MCF 10A (cell line): Measurements from ENCODE around the gene TMEM17. TPM values are rescaled to one million over a fixed set of nuclear protein-coding genes. Genes with fewer than 3 reads are reported as not detected.

Source experiments
- BruUV-seq: library from RNA; stranded (reverse); fragments of 400-500 nt; replicated peaks from 2 replicates; lab custom pipeline; 2021; lab: Mats Ljungman, UMichigan
- CTCF ChIA-PET: fragments of 300-600 bp; sonication (Branson Sonifier 250); formaldehyde crosslinking; extraction: SDS; loops from one replicate; lab custom pipeline; 2021; ENCODE audit warnings: antibody characterized with exemption, inconsistent platforms; lab: Yijun Ruan, JAX
- POLR2A ChIA-PET: fragments of 300-600, 350-650 bp; sonication (Branson Sonifier 250); formaldehyde crosslinking; extraction: SDS; loops from one replicate; lab custom pipeline; 2020; ENCODE audit warnings: antibody characterized with exemption, inconsistent platforms; lab: Yijun Ruan, JAX
- DNase-seq: peaks from one replicate; pipeline ENCODE4 v3.0.0-alpha.2; 2018; ENCODE audit not compliant: unreplicated experiment
- H3K27ac Mint-ChIP-seq: one replicate; pipeline ENCODE4 v1.8.0; 2022; ENCODE audit warnings: mild to moderate bottlenecking, low read depth, mixed read lengths; ENCODE audit not compliant: unreplicated experiment
- H3K27me3 Mint-ChIP-seq: one replicate; pipeline ENCODE4 v1.8.0; 2022; ENCODE audit warnings: mixed read lengths; ENCODE audit not compliant: insufficient read depth, unreplicated experiment
- H3K36me3 Mint-ChIP-seq: one replicate; pipeline ENCODE4 v1.8.0; 2022; ENCODE audit warnings: mild to moderate bottlenecking, moderate library complexity, mixed read lengths; ENCODE audit not compliant: insufficient read depth, unreplicated experiment
- H3K4me1 Mint-ChIP-seq: one replicate; pipeline ENCODE4 v1.8.0; 2022; ENCODE audit warnings: mixed read lengths; ENCODE audit not compliant: insufficient read depth, unreplicated experiment
- H3K4me3 Mint-ChIP-seq: one replicate; pipeline ENCODE4 v1.8.0; 2022; ENCODE audit warnings: mild to moderate bottlenecking, moderate library complexity, mixed read lengths; ENCODE audit not compliant: unreplicated experiment
- H3K9me3 Mint-ChIP-seq: one replicate; pipeline ENCODE4 v1.8.0; 2022; ENCODE audit warnings: mixed read lengths; ENCODE audit not compliant: unreplicated experiment
- intact Hi-C: fragments of 100-400 bp; cut with micrococcal nuclease; formaldehyde crosslinking; loops from 2 replicates; pipeline ENCODE4 v1.14.1; 2022
- total RNA-seq: library from RNA; stranded (reverse); gene quantifications from 2 replicates; pipeline ENCODE4 v1.2.3, GENCODE V29; 2022
- TF ChIP-seq, protein P1 (sequence below): fragments of 200-600 bp; IDR thresholded peaks from one replicate; pipeline ENCODE4 v1.8.0; 2022; ENCODE audit warnings: antibody characterized with exemption, mild to moderate bottlenecking; ENCODE audit not compliant: unreplicated experiment

The TMEM17 gene
- total RNA-seq, 1 experiment from 2014 or later: 2.6 TPM

DNA sequence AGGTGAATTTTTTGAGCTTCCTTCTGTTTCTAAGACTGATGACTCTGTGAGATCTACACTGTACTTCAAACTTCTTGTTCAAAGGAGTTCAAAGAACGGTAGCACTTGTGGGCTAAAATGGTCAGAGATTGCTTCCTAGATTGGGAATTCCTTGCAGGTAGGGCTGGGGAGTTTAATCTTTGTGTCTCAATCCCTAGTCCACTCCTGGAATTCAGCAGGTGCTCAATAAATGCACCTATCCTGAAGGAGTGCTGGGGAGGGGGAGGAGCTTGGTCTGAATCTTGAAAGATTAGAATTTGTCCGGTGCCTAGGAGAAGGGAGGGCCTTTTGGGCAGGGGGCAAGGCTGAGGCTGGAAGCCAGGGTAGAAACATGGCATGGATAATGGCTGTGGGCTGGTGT lies 34.6 kb downstream of the TMEM17 start:
- POLR2A ChIA-PET: interaction anchor here (1.4 kb wide), 1 partner anchor 14 kb away, joined by 4 read pairs; no protein-coding TSS in a partner anchor
- peak overlapping the region; percentile 28 for H3K27ac Mint-ChIP-seq
- TF ChIP-seq, protein P1, sequence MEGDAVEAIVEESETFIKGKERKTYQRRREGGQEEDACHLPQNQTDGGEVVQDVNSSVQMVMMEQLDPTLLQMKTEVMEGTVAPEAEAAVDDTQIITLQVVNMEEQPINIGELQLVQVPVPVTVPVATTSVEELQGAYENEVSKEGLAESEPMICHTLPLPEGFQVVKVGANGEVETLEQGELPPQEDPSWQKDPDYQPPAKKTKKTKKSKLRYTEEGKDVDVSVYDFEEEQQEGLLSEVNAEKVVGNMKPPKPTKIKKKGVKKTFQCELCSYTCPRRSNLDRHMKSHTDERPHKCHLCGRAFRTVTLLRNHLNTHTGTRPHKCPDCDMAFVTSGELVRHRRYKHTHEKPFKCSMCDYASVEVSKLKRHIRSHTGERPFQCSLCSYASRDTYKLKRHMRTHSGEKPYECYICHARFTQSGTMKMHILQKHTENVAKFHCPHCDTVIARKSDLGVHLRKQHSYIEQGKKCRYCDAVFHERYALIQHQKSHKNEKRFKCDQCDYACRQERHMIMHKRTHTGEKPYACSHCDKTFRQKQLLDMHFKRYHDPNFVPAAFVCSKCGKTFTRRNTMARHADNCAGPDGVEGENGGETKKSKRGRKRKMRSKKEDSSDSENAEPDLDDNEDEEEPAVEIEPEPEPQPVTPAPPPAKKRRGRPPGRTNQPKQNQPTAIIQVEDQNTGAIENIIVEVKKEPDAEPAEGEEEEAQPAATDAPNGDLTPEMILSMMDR: no peak
- H3K36me3 Mint-ChIP-seq: no peaks in the 10 kb centered on the region
- no peaks in the 10 kb centered on the region for H3K27me3 Mint-ChIP-seq
- CTCF ChIA-PET: interaction anchor here (0.6 to 2.1 kb wide), 3 partner anchors 14 to 183 kb away, joined by 3 to 15 read pairs (median 3); no protein-coding TSS in a partner anchor
- peaks cover 8% of the 10 kb centered on the region for H3K4me1 Mint-ChIP-seq
- H3K9me3 Mint-ChIP-seq: no peaks in the 10 kb centered on the region
- intact Hi-C loops: no loop called here
- DNase-seq: no peak
- BruUV-seq: no TSS peak
- H3K4me3 Mint-ChIP-seq: no peak overlapping the region

DNA sequence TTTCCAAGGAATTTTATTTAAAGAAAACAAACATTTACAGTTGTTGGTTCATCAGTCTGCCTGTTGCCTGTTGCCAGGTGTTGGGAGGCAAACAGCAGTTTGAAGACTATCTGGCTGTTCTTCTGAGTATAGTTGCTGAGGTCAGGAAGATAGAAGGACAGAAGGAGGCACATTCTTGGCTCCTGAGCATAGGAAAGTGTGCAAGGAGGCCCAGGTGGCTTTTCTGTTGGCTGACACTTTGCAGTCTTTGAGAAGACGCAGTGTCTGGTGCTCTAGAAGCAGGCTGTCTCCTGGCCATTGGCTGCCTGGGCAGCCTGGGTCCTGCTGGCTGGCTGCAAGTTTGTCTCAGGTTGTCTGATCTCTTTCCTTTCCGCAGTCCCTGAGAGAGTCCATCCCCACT lies 36.4 kb downstream of the TMEM17 start:
- DNase-seq: no peak
- ChIA-PET POLR2A (no interaction called here), CTCF (interaction anchor here (2.1 kb wide), 1 partner anchor 12 kb away, joined by 15 read pairs; no protein-coding TSS in a partner anchor)
- Mint-ChIP-seq H3K4me3 (no peak overlapping the region), H3K27ac (no peak overlapping the region), H3K9me3 (no peaks in the 10 kb centered on the region), H3K4me1 (peaks cover 8% of the 10 kb centered on the region), H3K36me3 (no peaks in the 10 kb centered on the region), H3K27me3 (no peaks in the 10 kb centered on the region)
- no TSS peak for BruUV-seq
- intact Hi-C loops: no loop called here
- TF ChIP-seq, protein P1: no peak

DNA sequence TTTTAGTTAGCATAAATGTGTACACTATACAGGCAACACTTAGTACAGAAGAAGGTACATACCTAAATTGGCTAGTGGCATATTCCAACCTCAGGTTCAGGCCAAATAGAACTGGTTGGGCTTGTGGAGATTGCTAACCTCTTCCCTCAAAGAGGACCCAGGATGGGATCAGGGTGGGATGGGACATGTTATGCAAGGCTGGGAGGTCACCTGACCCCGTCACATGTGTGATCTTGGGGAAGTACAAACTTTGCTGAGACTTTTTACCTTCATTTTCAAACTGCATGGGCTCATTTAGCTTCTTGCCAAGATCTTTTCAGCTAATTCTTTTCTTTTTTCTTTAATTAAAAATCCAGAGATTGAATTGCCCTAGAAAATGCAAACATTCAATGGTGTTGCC lies 36.9 kb downstream of the TMEM17 start:
- Mint-ChIP-seq H3K36me3 (no peaks in the 10 kb centered on the region), H3K4me1 (peaks cover 8% of the 10 kb centered on the region), H3K9me3 (no peaks in the 10 kb centered on the region), H3K27me3 (no peaks in the 10 kb centered on the region), H3K4me3 (no peak overlapping the region), H3K27ac (no peak overlapping the region)
- intact Hi-C loops: no loop called here
- DNase-seq: no peak
- TF ChIP-seq, protein P1: no peak
- CTCF ChIA-PET: interaction anchor here (1.0 kb wide), 1 partner anchor 12 kb away, joined by 8 read pairs; no protein-coding TSS in a partner anchor
- POLR2A ChIA-PET: interaction anchor here (0.6 kb wide), 1 partner anchor 303 kb away, joined by 3 read pairs; no protein-coding TSS in a partner anchor
- no TSS peak for BruUV-seq

DNA sequence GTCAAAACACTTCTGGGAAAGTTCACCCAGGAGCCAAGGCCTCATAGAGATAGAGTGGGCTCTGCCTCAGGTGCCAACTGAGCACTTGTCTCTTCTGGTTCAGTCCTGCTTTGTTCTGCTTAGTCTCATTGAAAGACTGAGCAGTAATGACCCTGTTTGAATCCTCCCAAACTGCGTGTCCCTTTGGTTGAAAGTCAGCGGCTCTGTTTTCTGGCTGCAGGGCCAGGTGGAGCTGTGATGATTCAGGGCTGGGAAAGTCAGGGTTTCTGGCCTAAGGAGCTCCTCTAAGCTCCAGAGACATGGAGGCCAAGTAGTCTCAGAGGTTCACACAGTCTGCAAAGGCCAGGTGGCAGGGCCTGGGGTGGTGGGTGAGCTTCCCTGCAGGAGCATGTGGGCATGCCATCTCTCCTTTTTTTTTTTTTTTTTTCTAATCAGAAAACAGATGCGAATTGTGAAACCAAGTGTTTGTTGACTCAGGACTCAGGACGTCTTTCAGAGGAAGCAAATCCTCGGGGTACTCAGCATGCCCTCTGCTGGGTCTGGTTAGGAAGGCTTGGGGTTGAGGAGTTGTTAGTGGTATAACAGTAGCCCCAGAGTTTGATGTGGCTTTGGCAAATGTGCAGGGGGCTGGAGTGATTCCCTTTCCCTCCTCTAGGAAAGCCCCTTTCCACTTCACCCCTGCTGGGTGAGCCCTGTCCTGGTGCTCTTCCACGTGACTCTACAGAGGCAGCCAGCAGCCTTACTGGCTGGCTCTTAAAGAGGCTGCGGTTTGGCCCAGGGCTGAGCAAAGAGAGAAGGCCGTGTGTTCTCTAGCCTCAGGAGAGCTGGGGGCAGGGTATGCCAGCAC lies 38.3 kb downstream of the TMEM17 start:
- TF ChIP-seq, protein P1: no peak
- CTCF ChIA-PET: interaction anchor here (0.6 to 1.9 kb wide), 5 partner anchors 11 to 308 kb away, joined by 3 to 9 read pairs (median 3); no protein-coding TSS in a partner anchor
- no peaks in the 10 kb centered on the region for H3K27me3 Mint-ChIP-seq
- intact Hi-C loops: no loop called here
- H3K4me1 Mint-ChIP-seq: peaks cover 8% of the 10 kb centered on the region
- POLR2A ChIA-PET: interaction anchor here (1.4 kb wide), 1 partner anchor 38 kb away, joined by 5 read pairs; the partner anchor contains the start of gene TMEM17
- H3K9me3 Mint-ChIP-seq: no peaks in the 10 kb centered on the region
- no peak overlapping the region for H3K4me3 Mint-ChIP-seq
- DNase-seq: peak; percentile 57
- H3K27ac Mint-ChIP-seq: peak overlapping the region; percentile 69
- no TSS peak for BruUV-seq
- no peaks in the 10 kb centered on the region for H3K36me3 Mint-ChIP-seq
